Stimulated activated memory B cell treated with anti-CD40 and anti-IgM and Interleukin-4, amounts not matched to agents 10 μg/mL and 1 μg/mL and 100 μg/mL, for 72 hours (primary cell): ENCODE results near the gene CES3.
"Not testable (repeated sequence)": the region's sequence is repeated elsewhere in the genome, so short reads cannot be mapped to it uniquely, and the experiment has no call there.

Experiments used
- ATAC-seq: fragments of 150-1000 bp; cut with Tn5 transposase; 2 replicates; pipeline ENCODE4 v1.10.0; 2021
- H3K27ac Mint-ChIP-seq: one replicate; pipeline ENCODE4 v1.8.0; 2022; ENCODE audit warnings: mild to moderate bottlenecking, mixed read lengths
- H3K27me3 Mint-ChIP-seq: one replicate; pipeline ENCODE4 v1.8.0; 2022; ENCODE audit warnings: mixed read lengths
- H3K36me3 Mint-ChIP-seq: one replicate; pipeline ENCODE4 v1.8.0; 2022; ENCODE audit warnings: mixed read lengths
- H3K4me1 Mint-ChIP-seq: one replicate; pipeline ENCODE4 v1.8.0; 2022; ENCODE audit warnings: mixed read lengths
- H3K4me3 Mint-ChIP-seq: one replicate; pipeline ENCODE4 v1.8.0; 2022; ENCODE audit warnings: mild to moderate bottlenecking, moderate library complexity, mixed read lengths
- H3K9me3 Mint-ChIP-seq: one replicate; pipeline ENCODE4 v1.8.0; 2022; ENCODE audit warnings: mixed read lengths

CES3 gene

DNA sequence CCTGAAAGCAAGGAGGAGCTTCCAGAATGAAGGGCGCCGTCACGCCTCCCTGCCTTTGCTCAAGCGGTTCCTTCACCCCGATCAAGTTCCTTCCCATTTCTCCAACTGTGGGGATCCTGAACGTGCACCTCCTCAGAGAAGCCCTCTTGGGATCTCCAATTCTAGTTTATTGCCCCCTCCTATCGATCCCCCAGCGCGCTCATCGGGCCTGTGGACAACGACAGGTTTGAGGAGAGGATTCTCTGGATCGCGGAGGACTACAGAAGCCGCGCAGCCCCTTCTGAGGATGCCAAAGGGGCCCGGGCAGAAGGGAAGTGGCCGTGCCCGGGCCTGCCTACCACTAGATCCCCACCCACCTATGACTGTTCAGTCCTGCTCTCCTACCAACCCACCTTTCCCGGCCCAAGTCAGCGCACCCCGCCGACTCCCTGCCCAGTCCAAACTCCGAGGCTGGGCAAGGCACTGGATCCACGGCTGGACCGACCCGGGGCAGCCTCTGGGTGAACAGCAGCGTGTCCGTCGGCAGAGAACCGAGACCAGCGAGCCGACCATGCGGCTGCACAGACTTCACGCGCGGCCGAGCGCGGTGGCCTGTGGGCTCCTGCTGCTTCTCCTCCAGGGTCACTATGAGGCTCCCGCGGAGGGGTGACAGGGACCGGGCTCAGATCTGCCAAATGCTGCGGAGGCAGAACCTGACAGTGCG lies 12.8 kb upstream of the CES3 start:
- Mint-ChIP-seq H3K4me3 (peak overlapping the region; percentile 79), H3K4me1 (peaks cover 23% of the 10 kb centered on the region), H3K36me3 (peaks cover 10% of the 10 kb centered on the region), H3K9me3 (no peaks in the 10 kb centered on the region), H3K27me3 (peaks cover 44% of the 10 kb centered on the region), H3K27ac (peak overlapping the region; percentile 42)
- peak; percentile 46 for ATAC-seq

DNA sequence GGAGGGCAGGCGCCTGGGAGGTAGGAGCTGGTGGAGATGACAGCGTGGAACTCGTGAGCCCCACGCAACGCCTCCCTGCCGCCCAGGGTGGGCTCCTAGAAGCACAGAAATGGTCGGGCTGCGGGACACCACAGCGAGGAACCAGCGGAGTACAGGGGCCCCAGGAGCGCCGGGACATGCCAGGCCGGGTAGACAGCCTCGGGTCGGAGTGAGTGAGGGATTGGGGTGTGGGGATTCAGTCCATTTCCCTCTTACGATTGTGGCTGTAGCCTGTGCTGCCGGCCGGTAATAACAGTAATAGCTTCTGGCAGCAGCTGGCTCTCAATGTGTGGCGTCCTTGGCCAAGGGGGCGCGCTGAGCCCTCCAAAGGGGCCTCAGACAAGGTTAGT lies 12.2 kb upstream of the CES3 start:
- peak overlapping the region; percentile 79 for H3K4me3 Mint-ChIP-seq
- H3K27me3 Mint-ChIP-seq: peaks cover 50% of the 10 kb centered on the region
- peaks cover 24% of the 10 kb centered on the region for H3K4me1 Mint-ChIP-seq
- no peak overlapping the region for H3K27ac Mint-ChIP-seq
- H3K36me3 Mint-ChIP-seq: peaks cover 5% of the 10 kb centered on the region
- no peaks in the 10 kb centered on the region for H3K9me3 Mint-ChIP-seq
- ATAC-seq: no peak

GRCh38 chr16:66949472-66949871 lies 11.6 kb upstream of the CES3 start:
- Mint-ChIP-seq H3K36me3 (no peaks in the 10 kb centered on the region), H3K27me3 (peaks cover 54% of the 10 kb centered on the region), H3K4me1 (peaks cover 27% of the 10 kb centered on the region), H3K9me3 (no peaks in the 10 kb centered on the region), H3K4me3 (no peak overlapping the region), H3K27ac (no peak overlapping the region)
- no peak for ATAC-seq

DNA sequence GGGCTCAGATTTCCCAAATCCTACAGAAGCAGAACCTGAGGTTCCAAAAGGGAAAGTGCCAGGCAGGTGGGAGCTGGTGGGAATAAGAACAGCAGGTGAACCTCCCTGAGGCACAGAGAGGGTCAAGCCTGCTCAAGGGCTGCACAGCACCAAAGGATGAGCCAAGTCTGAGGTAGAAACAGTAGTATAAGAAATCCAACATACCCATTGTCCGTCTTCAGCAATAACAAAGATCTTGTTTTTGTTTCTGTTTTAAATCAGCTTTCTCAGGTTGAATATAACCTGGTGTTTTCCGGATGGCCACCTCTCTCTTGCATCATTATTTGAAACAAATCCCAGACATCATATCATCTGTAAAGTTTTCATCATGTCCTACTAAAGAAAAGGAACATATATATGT lies 10.6 kb upstream of the CES3 start:
- ATAC-seq: no peak
- H3K4me3 Mint-ChIP-seq: no peak overlapping the region
- no peaks in the 10 kb centered on the region for H3K9me3 Mint-ChIP-seq
- no peak overlapping the region for H3K27ac Mint-ChIP-seq
- peaks cover 54% of the 10 kb centered on the region for H3K27me3 Mint-ChIP-seq
- H3K36me3 Mint-ChIP-seq: no peaks in the 10 kb centered on the region
- H3K4me1 Mint-ChIP-seq: peaks cover 27% of the 10 kb centered on the region

- no peak overlapping the region for H3K27ac Mint-ChIP-seq
- peaks cover 27% of the 10 kb centered on the region for H3K4me1 Mint-ChIP-seq
- peaks cover 54% of the 10 kb centered on the region for H3K27me3 Mint-ChIP-seq
- no peak for ATAC-seq
- H3K9me3 Mint-ChIP-seq: no peaks in the 10 kb centered on the region
- H3K4me3 Mint-ChIP-seq: no peak overlapping the region
- H3K36me3 Mint-ChIP-seq: no peaks in the 10 kb centered on the region
Observed at GRCh38 chr16:66950971-66951790, 9.9 kb upstream of the CES3 start.

- H3K4me1 Mint-ChIP-seq: peaks cover 19% of the 10 kb centered on the region
- H3K27ac Mint-ChIP-seq: no peak overlapping the region
- H3K9me3 Mint-ChIP-seq: no peaks in the 10 kb centered on the region
- H3K36me3 Mint-ChIP-seq: no peaks in the 10 kb centered on the region
- H3K4me3 Mint-ChIP-seq: no peak overlapping the region
- no peak for ATAC-seq
- peaks cover 53% of the 10 kb centered on the region for H3K27me3 Mint-ChIP-seq
Observed at GRCh38 chr16:66952430-66953110, 8.5 kb upstream of the CES3 start.

DNA sequence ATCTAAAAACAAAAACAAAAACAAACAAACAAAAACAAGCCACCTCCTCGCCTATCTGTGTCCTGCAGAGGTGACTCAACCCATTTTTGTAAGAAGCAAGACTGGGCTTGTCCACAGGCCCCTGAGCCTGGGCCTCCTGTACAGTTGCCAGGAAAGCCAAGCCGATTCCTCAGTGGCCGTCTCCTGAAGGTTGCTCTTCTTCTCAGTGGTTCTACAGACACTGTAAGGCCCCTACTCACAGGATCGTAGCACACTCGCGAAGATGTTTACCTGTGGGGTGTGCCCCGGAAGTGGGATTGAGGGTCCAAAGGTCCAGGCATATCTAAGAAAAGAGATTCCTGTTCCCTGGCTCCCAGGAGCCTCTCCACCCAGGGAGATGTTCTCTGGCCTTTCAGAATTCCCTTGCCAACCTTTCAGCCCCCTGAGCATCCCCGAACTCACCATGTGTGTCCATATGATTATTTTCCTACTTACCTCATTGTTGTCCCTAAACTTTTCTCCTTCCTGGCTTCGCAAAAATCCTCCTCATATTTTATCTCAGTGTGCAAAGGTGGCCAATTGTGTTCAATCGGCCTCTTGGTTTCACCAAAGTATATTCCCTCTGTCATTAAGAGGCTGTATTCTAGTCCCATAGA lies 7.5 kb upstream of the CES3 start:
- Mint-ChIP-seq H3K9me3 (no peaks in the 10 kb centered on the region), H3K27me3 (peaks cover 50% of the 10 kb centered on the region), H3K4me1 (peaks cover 11% of the 10 kb centered on the region), H3K4me3 (no peak overlapping the region), H3K36me3 (no peaks in the 10 kb centered on the region), H3K27ac (no peak overlapping the region)
- ATAC-seq: no peak

DNA sequence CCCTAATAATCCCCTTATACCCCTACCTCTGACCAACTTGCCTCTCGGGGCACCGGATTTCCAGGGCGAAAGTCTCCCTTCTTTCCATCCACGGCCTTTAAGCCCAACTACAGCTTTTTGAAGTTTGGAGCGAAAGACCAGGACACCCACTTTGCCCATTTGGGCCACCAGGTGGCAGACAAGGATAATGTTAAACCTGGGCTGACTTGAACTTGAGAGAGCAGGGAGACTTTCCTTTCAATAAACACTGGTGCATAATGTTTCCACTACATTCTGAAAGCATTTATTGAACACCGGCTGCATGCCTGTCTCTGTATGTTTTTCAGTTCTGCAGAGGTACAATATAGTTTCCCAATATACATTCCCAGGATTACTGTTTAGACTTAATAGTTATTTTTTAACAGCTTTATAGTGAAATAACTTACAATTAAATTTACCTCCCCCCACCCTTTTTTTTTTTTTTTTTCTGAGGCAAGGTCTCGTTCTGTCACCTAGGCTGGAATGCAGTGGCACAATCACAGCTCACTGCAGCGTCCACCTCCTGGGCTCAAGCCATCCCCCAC lies 6.9 kb upstream of the CES3 start:
- peak; percentile 72 for ATAC-seq
- Mint-ChIP-seq H3K27ac (no peak overlapping the region), H3K4me3 (no peak overlapping the region), H3K27me3 (peaks cover 46% of the 10 kb centered on the region), H3K36me3 (no peaks in the 10 kb centered on the region), H3K9me3 (no peaks in the 10 kb centered on the region), H3K4me1 (peaks cover 12% of the 10 kb centered on the region)

- ATAC-seq, H3K4me3 Mint-ChIP-seq, H3K27ac Mint-ChIP-seq, H3K36me3 Mint-ChIP-seq, H3K9me3 Mint-ChIP-seq: not testable (repeated sequence)
- H3K27me3 Mint-ChIP-seq: peaks cover 34% of the 10 kb centered on the region
- peaks cover 15% of the 10 kb centered on the region for H3K4me1 Mint-ChIP-seq
Observed at GRCh38 chr16:66955363-66956153, 5.5 kb upstream of the CES3 start.

GRCh38 chr16:66956154-66956457 lies 5.0 kb upstream of the CES3 start:
- not testable (repeated sequence) for H3K9me3 Mint-ChIP-seq, ATAC-seq, H3K4me3 Mint-ChIP-seq, H3K27ac Mint-ChIP-seq, H3K36me3 Mint-ChIP-seq
- peaks cover 18% of the 10 kb centered on the region for H3K4me1 Mint-ChIP-seq
- peaks cover 31% of the 10 kb centered on the region for H3K27me3 Mint-ChIP-seq

DNA sequence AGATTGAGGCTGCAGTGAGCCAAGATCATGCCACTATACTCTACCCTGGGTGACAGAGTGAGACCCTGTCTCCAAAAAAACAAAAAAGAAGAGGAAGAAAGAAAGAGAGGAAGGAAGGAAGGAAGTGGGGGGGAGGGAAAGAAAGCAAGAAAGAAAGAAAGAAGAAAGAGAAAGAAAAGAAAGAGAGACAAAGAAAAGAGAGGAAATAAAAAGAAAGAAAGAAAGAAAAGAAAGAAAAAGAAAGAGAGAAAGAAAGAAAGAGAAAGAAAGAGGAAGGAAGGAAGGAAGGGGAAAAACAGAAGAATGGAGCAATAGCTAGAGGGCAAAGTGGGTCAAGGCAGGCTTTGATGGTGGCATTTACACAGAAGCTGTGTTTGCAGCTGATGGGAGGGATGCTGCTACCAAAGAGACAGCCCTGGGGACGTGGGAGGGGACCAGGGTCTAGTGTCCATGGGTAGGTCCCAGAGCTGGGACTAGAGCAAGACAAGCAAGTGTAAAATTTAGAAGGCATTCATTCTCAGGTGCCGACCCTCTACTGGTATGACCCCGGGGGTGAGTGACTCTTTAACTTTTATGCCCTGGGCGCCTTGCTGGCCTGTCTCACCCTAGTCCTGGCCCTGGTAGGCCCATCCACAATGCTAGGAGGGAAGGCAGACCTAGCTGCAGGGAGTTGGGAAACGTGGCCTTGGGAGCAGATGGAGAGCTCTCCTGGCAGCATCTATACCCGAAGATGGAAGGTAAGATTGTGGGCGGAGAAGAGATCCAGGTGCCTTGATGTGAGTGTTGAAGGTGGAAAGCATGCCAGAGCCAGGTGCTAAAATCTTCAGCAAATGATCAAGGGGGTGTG lies 2.0 kb upstream of the CES3 start:
- no peak for ATAC-seq
- no peak overlapping the region for H3K4me3 Mint-ChIP-seq
- H3K27me3 Mint-ChIP-seq: peaks cover 11% of the 10 kb centered on the region
- H3K9me3 Mint-ChIP-seq: no peaks in the 10 kb centered on the region
- peaks cover 26% of the 10 kb centered on the region for H3K4me1 Mint-ChIP-seq
- no peaks in the 10 kb centered on the region for H3K36me3 Mint-ChIP-seq
- H3K27ac Mint-ChIP-seq: peak overlapping the region; percentile 10

DNA sequence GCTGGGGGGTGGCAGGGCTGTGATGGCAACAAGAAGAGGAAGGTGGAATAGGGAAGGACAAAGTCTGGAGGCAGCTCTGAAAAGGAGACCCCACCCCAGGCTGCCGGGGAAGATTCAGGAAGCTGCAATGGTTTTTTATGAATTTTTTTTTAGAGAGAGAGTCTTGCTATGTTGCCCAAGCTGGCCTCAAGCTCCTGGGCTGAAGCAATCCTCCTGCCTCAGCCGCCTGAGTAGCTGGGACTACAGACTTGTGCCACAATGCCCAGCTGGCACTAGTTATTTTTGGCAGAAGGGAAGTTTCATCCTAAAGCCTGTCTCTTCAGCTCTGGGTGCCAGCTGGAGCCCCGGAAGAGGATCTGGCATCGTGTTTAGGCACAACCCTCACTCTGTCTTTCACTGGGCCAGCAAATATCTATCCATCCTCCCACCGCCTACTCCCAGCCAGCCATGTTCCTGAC lies 1.3 kb upstream of the CES3 start:
- Mint-ChIP-seq H3K9me3 (no peaks in the 10 kb centered on the region), H3K4me1 (peaks cover 26% of the 10 kb centered on the region), H3K4me3 (no peak overlapping the region), H3K27ac (no peak overlapping the region), H3K27me3 (peaks cover 9% of the 10 kb centered on the region), H3K36me3 (no peaks in the 10 kb centered on the region)
- ATAC-seq: no peak

DNA sequence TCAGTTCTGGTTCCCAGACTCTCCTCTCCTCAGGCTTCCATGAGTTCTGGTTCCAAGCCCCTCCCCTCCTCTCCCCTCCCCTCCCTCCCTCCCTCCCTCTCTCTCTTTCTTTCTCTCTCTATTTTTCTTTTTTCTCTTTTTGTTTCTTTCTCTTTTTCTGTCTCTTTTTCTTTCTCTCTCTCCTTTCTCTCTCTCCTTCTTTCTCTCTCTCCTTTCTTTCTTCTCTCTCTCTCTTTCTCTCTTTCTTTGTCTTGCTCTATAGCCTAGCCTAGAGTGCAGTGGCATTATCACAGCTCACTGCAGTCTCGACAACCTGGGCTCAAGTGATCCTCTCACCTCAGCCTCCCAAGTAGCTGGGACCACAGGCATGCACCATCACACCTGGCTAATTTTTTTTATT lies 796 bp upstream of the CES3 start:
- Mint-ChIP-seq H3K27me3 (peaks cover 9% of the 10 kb centered on the region), H3K27ac (no peak overlapping the region), H3K9me3 (no peaks in the 10 kb centered on the region), H3K4me1 (peaks cover 26% of the 10 kb centered on the region), H3K4me3 (no peak overlapping the region), H3K36me3 (no peaks in the 10 kb centered on the region)
- no peak for ATAC-seq

DNA sequence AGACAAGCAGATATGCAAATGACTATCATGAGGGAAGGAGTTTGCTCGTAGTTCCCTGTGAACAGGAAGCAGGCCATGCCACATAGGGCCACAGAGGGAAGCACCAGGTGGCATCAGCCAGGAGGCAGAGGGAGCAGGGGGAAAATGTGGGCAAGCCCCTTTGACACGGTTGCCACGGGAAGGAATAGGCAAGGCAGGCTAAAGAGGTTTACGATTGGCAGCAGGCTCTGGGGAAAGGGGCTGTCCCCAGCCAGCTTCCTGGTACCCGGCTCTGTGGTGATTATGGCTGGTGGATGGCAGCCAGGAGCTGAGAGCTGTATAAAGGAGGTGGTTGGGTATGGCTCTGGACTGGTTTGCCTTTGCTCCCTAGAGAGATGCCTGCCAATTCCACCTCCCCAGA lies 848 bp downstream of the CES3 start:
- H3K27me3 Mint-ChIP-seq: peaks cover 9% of the 10 kb centered on the region
- no peaks in the 10 kb centered on the region for H3K36me3 Mint-ChIP-seq
- H3K4me1 Mint-ChIP-seq: peaks cover 26% of the 10 kb centered on the region
- no peaks in the 10 kb centered on the region for H3K9me3 Mint-ChIP-seq
- H3K27ac Mint-ChIP-seq: peak overlapping the region; percentile 72
- peak overlapping the region; percentile 38 for H3K4me3 Mint-ChIP-seq
- no peak for ATAC-seq
